GM20431 (cell line): ENCODE data around the gene SPATA33.
"Not testable (repeated sequence)": the region's sequence is repeated elsewhere in the genome, so short reads cannot be mapped to it uniquely, and the experiment has no call there.

ENCODE experiments used
- in situ Hi-C: fragments of 300-500 bp; cut with MseI, MboI; formaldehyde crosslinking; loops from one replicate; pipeline ENCODE4 v1.15.0; 2020; ENCODE audit warnings: low sequenced_read_pairs; ENCODE audit not compliant: unreplicated experiment

SPATA33 gene

GRCh38 chr16:89656435-89657121, 1.1 kb upstream of the SPATA33 start:
- in situ Hi-C loops: no loop called here

- in situ Hi-C loops: no loop called here
Observed at GRCh38 chr16:89658221-89658879, 714 bp downstream of the SPATA33 start.

- in situ Hi-C loops: no loop called here
Observed at GRCh38 chr16:89660146-89660545, 2.5 kb downstream of the SPATA33 start.

GRCh38 chr16:89661215-89661614, 3.6 kb downstream of the SPATA33 start:
- in situ Hi-C loops: no loop called here

GRCh38 chr16:89664238-89664637, 6.6 kb downstream of the SPATA33 start:
- in situ Hi-C loops: not testable (repeated sequence)

- in situ Hi-C loops: not testable (repeated sequence)
Observed at GRCh38 chr16:89667000-89667399, 9.4 kb downstream of the SPATA33 start.

- in situ Hi-C loops: no loop called here
Observed at GRCh38 chr16:89667633-89668032, 10.0 kb downstream of the SPATA33 start.

GRCh38 chr16:89668790-89669158, 11.1 kb downstream of the SPATA33 start:
- in situ Hi-C loops: no loop called here

- in situ Hi-C loops: no loop called here
Observed at GRCh38 chr16:89669755-89670154, 12.1 kb downstream of the SPATA33 start.

GRCh38 chr16:89670496-89671431, 13.1 kb downstream of the SPATA33 start:
- in situ Hi-C loops: no loop called here

- in situ Hi-C loops: not testable (repeated sequence)
Observed at GRCh38 chr16:89671565-89671964, 13.9 kb downstream of the SPATA33 start.

GRCh38 chr16:89672177-89672941, 14.7 kb downstream of the SPATA33 start:
- in situ Hi-C loops: no loop called here

GRCh38 chr16:89678258-89678657, 20.6 kb downstream of the SPATA33 start:
- in situ Hi-C loops: no loop called here

- in situ Hi-C loops: no loop called here
Observed at GRCh38 chr16:89685916-89686315, 28.3 kb downstream of the SPATA33 start.

- in situ Hi-C loops: no loop called here
Observed at GRCh38 chr16:89686520-89687091, 29.0 kb downstream of the SPATA33 start, which contains the start of gene CDK10. TSS of gene CDK10 (plus strand) at chr16:89686689. CDS start at chr16:89686711, 22 bp downstream.

- in situ Hi-C loops: no loop called here
Observed at GRCh38 chr16:89687092-89687940, 29.7 kb downstream of the SPATA33 start.

- in situ Hi-C loops: no loop called here
Observed at GRCh38 chr16:89688395-89688794, 30.8 kb downstream of the SPATA33 start.

- in situ Hi-C loops: no loop called here
Observed at GRCh38 chr16:89689142-89689541, 31.5 kb downstream of the SPATA33 start.

GRCh38 chr16:89689621-89690020, 32.0 kb downstream of the SPATA33 start:
- in situ Hi-C loops: not testable (repeated sequence)
